DMS114 treated with DMSO at 0.1 percent for 48 hours (cell line): ENCODE data around the gene ZFYVE27.

Experiments used
- DNase-seq: peaks from one replicate; lab custom pipeline; 2025; ENCODE audit not compliant: unreplicated experiment; lab: John Stamatoyannopoulos, UW

The ZFYVE27 gene

GRCh38 chr10:97714401-97715258 lies 22.3 kb upstream of the ZFYVE27 start:
- DNase-seq = no peak

- DNase-seq = no peak
Measured at GRCh38 chr10:97715259-97715874, 21.6 kb upstream of the ZFYVE27 start.

GRCh38 chr10:97717627-97718026 lies 19.3 kb upstream of the ZFYVE27 start:
- DNase-seq = no peak

- no peak for DNase-seq
Measured at GRCh38 chr10:97718178-97718577, 18.8 kb upstream of the ZFYVE27 start.

- DNase-seq = no peak
Measured at GRCh38 chr10:97718659-97719142, 18.2 kb upstream of the ZFYVE27 start.

- DNase-seq = no peak
Measured at GRCh38 chr10:97719602-97720001, 17.3 kb upstream of the ZFYVE27 start.

GRCh38 chr10:97721871-97722780 lies 14.8 kb upstream of the ZFYVE27 start:
- no peak for DNase-seq

GRCh38 chr10:97723001-97723400 lies 13.9 kb upstream of the ZFYVE27 start:
- DNase-seq = no peak

- DNase-seq = no peak
Measured at GRCh38 chr10:97724341-97724941, 12.5 kb upstream of the ZFYVE27 start.

GRCh38 chr10:97726636-97727178 lies 10.2 kb upstream of the ZFYVE27 start:
- no peak for DNase-seq

- no peak for DNase-seq
Measured at GRCh38 chr10:97729014-97729413, 7.9 kb upstream of the ZFYVE27 start.

GRCh38 chr10:97731346-97732051 lies 5.4 kb upstream of the ZFYVE27 start:
- peak; percentile 79 for DNase-seq

- DNase-seq = no peak
Measured at GRCh38 chr10:97732052-97732359, 4.9 kb upstream of the ZFYVE27 start.

GRCh38 chr10:97733256-97733655 lies 3.7 kb upstream of the ZFYVE27 start:
- no peak for DNase-seq

- no peak for DNase-seq
Measured at GRCh38 chr10:97734021-97734420, 2.9 kb upstream of the ZFYVE27 start.

- no peak for DNase-seq
Measured at GRCh38 chr10:97736403-97736901, 476 bp upstream of the ZFYVE27 start.

- no peak for DNase-seq
Measured at GRCh38 chr10:97737770-97738265, 890 bp downstream of the ZFYVE27 start.

GRCh38 chr10:97738616-97739015 lies 1.7 kb downstream of the ZFYVE27 start:
- no peak for DNase-seq

- no peak for DNase-seq
Measured at GRCh38 chr10:97740613-97741012, 3.7 kb downstream of the ZFYVE27 start.
